Breast epithelium (tissue), 4 donors: ENCODE results near the gene SDK1. TPM values are rescaled to one million over a fixed set of nuclear protein-coding genes. Genes with fewer than 3 reads are reported as not detected.

ENCODE experiments used
- DNase-seq, 2 donors: peaks; one replicate each; pipeline ENCODE4 v3.0.0-alpha.2; 2019; ENCODE audit warnings: low spot score in 2 of 2
- H3K27ac ChIP-seq, 2 donors: fragments of 200-600 bp; sonication (generic) in 1 of 2; one replicate each; pipeline ENCODE4 v1.5.1; 2016 to 2019; ENCODE audit warnings: mild to moderate bottlenecking in 1 of 2
- H3K27me3 ChIP-seq, 2 donors: fragments of 200-600 bp; sonication (generic) in 1 of 2; one replicate each; pipeline versions ENCODE4 v1.5.1 to v1.6.0; 2017 to 2019; ENCODE audit warnings: control low read depth in 1 of 2, mild to moderate bottlenecking in 1 of 2
- H3K36me3 ChIP-seq: fragments of 200-600 bp; one replicate; pipeline ENCODE4 v1.5.1; 2019
- H3K4me1 ChIP-seq, 2 donors: fragments of 200-600 bp; sonication (generic); one replicate each; pipeline ENCODE4 v1.5.1; 2016 to 2019; ENCODE audit warnings: control low read depth in 1 of 2
- H3K4me3 ChIP-seq, 3 donors: fragments of 200-600 bp; sonication (generic); 1 replicate in 2 of 3; 2 replicates in 1 of 3; pipeline ENCODE4 v1.5.1; 2016 to 2019; ENCODE audit warnings: mild to moderate bottlenecking in 3 of 3, moderate library complexity in 2 of 3
- H3K9me3 ChIP-seq, 2 donors: fragments of 200-600 bp; sonication (generic) in 1 of 2; one replicate each; pipeline ENCODE4 v1.5.1; 2016 to 2019; ENCODE audit warnings: control low read depth in 1 of 2
- POLR2A ChIP-seq: fragments of 450-650 bp; IDR thresholded peaks from one replicate; pipeline ENCODE4 v1.6.1; 2016; ENCODE audit warnings: antibody characterized with exemption, mild to moderate bottlenecking, moderate library complexity
- POLR2AphosphoS5 ChIP-seq, 3 donors: sonication (generic); formaldehyde crosslinking; IDR thresholded peaks; one replicate each; pipeline ENCODE4 v1.6.1; 2017; ENCODE audit warnings: antibody characterized with exemption in 3 of 3
- intact Hi-C: fragments of 100-400 bp; cut with DNase I; formaldehyde crosslinking; loops from one replicate; pipeline ENCODE4 v1.15.1; 2023; ENCODE audit warnings: low total_unique reads
- total RNA-seq, 3 donors: library from RNA; depleted of rRNA; stranded (reverse); fragments of >200 nt; gene quantifications; one replicate each; pipeline ENCODE4 v1.1.0, GENCODE V29; 2016
- TF ChIP-seq, protein P1 (sequence below), 3 donors: fragments of 450-650 bp; IDR thresholded peaks; one replicate each; pipeline ENCODE4 v1.5.1; 2016 to 2017; ENCODE audit warnings: antibody characterized with exemption in 3 of 3, mild to moderate bottlenecking in 3 of 3, moderate library complexity in 3 of 3

SDK1 gene
- total RNA-seq, 3 donors from 2014 or later = 3.7 to 18.2 (median 6.6) TPM

DNA sequence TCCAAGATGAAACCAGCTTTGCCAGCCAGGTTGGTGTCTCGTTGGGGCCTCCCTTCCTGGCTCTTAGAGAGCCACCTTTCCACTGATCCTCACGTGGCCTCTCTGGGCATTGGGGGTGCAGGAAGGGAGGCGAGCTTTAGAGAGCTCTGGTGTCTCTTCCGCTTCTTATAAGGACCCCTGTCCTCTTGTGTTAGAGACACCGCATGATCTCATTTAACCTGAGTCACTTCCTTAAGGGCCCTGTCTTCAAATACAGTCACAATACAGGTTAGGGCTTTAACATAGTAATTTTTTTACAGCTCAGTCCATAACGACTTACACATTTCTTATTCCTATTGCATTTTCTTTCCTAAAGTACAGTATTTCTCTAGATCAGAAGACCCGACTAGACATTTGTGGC, 535.8 kb downstream of the SDK1 start:
- TF ChIP-seq POLR2AphosphoS5 (IDR thresholded peaks at IDR 0.05) = no peak
- no peak for TF ChIP-seq POLR2A
- TF ChIP-seq, protein P1, sequence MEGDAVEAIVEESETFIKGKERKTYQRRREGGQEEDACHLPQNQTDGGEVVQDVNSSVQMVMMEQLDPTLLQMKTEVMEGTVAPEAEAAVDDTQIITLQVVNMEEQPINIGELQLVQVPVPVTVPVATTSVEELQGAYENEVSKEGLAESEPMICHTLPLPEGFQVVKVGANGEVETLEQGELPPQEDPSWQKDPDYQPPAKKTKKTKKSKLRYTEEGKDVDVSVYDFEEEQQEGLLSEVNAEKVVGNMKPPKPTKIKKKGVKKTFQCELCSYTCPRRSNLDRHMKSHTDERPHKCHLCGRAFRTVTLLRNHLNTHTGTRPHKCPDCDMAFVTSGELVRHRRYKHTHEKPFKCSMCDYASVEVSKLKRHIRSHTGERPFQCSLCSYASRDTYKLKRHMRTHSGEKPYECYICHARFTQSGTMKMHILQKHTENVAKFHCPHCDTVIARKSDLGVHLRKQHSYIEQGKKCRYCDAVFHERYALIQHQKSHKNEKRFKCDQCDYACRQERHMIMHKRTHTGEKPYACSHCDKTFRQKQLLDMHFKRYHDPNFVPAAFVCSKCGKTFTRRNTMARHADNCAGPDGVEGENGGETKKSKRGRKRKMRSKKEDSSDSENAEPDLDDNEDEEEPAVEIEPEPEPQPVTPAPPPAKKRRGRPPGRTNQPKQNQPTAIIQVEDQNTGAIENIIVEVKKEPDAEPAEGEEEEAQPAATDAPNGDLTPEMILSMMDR (IDR thresholded peaks at IDR 0.05) = no peak
- Histone ChIP-seq H3K36me3 (no peaks in the 10 kb centered on the region), H3K9me3 (no peaks in the 10 kb centered on the region), H3K4me1 (no peaks in the 10 kb centered on the region), H3K4me3 (no peak overlapping the region), H3K27ac (no peak overlapping the region), H3K27me3 (no peaks in the 10 kb centered on the region)
- DNase-seq = no peak
- intact Hi-C loops = no loop called here

DNA sequence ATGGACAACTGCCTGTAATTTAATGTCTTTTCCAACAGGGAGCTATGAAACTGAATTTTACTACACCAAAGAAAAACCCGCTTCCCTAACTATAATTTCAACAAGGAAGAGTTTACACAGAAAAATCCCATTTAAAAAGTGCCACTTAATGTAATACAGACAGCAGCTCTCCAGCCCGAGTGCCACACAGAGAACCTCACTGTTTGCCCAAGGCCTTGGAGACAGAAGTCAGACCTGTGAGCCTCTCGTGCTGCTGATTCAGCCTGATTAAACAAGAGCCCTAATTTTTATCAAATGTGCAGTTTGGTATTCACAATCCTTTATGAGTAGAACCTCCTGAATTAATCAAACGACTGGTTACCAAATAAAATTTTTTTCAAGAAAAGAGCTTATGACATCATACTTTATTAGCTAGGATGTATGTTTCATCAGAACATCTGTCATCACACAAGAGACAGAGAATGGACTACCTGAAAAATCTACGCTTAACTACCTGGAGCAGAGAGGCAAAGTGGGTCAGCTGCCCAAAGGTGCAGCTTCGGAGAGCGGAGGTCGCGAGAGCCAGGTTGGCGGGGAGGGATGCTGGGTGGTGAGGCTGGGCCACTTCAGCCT, 543.6 kb downstream of the SDK1 start:
- H3K36me3 ChIP-seq = no peaks in the 10 kb centered on the region
- no peaks in the 10 kb centered on the region for H3K27me3 ChIP-seq
- intact Hi-C loops = no loop called here
- DNase-seq = no peak
- H3K4me3 ChIP-seq = no peak overlapping the region
- no peaks in the 10 kb centered on the region for H3K4me1 ChIP-seq
- H3K9me3 ChIP-seq = no peaks in the 10 kb centered on the region
- no peak overlapping the region for H3K27ac ChIP-seq
- TF ChIP-seq POLR2A (no peak), POLR2AphosphoS5 (IDR thresholded peaks at IDR 0.05) (no peak)
- TF ChIP-seq, protein P1 (IDR thresholded peaks at IDR 0.05) = no peak

GRCh38 chr7:3846738-3847137, 545.7 kb downstream of the SDK1 start:
- TF ChIP-seq POLR2AphosphoS5 (IDR thresholded peaks at IDR 0.05) = no peak
- TF ChIP-seq, protein P1 (IDR thresholded peaks at IDR 0.05) = no peak
- no peak for TF ChIP-seq POLR2A
- Histone ChIP-seq H3K4me3 (no peak overlapping the region), H3K9me3 (no peaks in the 10 kb centered on the region), H3K36me3 (no peaks in the 10 kb centered on the region), H3K4me1 (no peaks in the 10 kb centered on the region), H3K27me3 (no peaks in the 10 kb centered on the region), H3K27ac (no peak overlapping the region)
- intact Hi-C loops = no loop called here
- DNase-seq = no peak

- Histone ChIP-seq H3K27me3 (no peaks in the 10 kb centered on the region), H3K9me3 (no peaks in the 10 kb centered on the region), H3K36me3 (no peaks in the 10 kb centered on the region), H3K4me3 (no peak overlapping the region), H3K27ac (no peak overlapping the region), H3K4me1 (no peaks in the 10 kb centered on the region)
- no peak for DNase-seq
- TF ChIP-seq, protein P1 (IDR thresholded peaks at IDR 0.05) = no peak
- no peak for TF ChIP-seq POLR2AphosphoS5 (IDR thresholded peaks at IDR 0.05)
- no peak for TF ChIP-seq POLR2A
- intact Hi-C loops = no loop called here
Measured at GRCh38 chr7:3847336-3847735, 546.3 kb downstream of the SDK1 start.

DNA sequence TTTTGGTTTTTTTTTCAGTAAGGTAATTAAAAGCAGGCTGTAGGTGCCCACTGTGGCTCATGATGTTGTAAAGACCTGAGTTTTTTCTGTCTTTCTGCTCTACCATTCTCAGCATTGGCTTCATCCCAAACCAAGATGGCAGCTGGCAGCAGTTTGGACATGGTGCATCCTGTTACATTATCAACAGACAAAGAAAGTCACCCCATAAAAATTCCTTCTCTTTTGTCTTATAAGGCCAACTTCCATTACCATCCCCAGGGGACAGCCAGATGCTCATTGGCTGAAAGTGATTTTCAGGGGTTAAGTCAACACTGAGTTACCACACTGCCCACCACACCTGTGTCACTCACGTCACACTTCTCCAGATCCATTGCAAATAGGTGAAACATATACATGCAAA, 558.4 kb downstream of the SDK1 start:
- no peaks in the 10 kb centered on the region for H3K27me3 ChIP-seq
- H3K4me1 ChIP-seq = no peaks in the 10 kb centered on the region
- TF ChIP-seq POLR2A = no peak
- no peaks in the 10 kb centered on the region for H3K36me3 ChIP-seq
- H3K27ac ChIP-seq = no peak overlapping the region
- H3K4me3 ChIP-seq = no peak overlapping the region
- intact Hi-C loops = no loop called here
- no peak for DNase-seq
- H3K9me3 ChIP-seq = no peaks in the 10 kb centered on the region

DNA sequence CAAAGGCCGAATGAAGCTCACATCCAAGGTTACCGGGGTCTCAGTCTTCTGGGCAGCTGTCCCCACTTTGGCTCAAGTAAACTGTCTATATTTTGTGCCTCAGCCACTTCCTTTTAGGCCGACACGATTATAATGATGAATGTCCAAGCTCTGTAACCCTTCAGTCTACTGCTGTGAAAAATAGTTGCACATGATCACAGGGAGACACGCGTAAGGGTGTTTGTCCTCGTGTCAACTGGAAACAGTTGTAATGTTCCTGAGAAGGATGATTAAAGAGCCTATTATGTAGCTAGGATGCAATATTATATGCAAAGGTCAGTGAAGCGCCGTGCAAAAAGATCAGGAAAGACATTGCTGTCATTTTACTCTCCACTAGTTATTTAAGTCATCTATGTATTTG, 559.9 kb downstream of the SDK1 start:
- no peak for DNase-seq
- intact Hi-C loops = no loop called here
- Histone ChIP-seq H3K27me3 (no peaks in the 10 kb centered on the region), H3K36me3 (no peaks in the 10 kb centered on the region), H3K27ac (no peak overlapping the region), H3K9me3 (no peaks in the 10 kb centered on the region), H3K4me1 (no peaks in the 10 kb centered on the region), H3K4me3 (no peak overlapping the region)
- TF ChIP-seq POLR2A (no peak), POLR2AphosphoS5 (IDR thresholded peaks at IDR 0.05) (no peak)
- TF ChIP-seq, protein P1 (IDR thresholded peaks at IDR 0.05) = no peak
